ENCODE results near the gene HAGH.

Gene HAGH

GRCh38 chr16:1831186-1832075 lies 4.8 kb upstream of the HAGH start:
- DNase-seq (ENCODE audit: low read depth, low spot score) = no peak

DNA sequence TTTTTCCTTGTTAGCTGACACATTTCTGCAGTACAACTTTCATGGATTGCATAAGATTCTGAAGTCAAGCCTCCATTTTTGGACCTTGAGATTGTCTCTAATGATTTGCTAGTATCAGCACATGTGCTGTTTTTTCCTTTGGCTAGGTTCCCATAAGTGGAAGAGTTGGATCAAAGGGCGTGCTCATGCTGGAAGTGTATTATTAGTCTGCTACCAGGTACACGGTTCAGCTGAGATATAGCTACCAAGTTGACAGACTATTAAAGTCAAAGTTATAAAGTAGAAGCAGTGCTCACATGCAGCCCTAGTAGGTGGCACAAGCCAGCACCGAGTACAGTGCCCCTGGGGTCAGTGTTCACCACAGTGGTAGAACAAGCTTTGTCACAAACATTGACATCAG lies 3.6 kb upstream of the HAGH start:
- no peak for DNase-seq (ENCODE audit: low read depth, low spot score)

DNA sequence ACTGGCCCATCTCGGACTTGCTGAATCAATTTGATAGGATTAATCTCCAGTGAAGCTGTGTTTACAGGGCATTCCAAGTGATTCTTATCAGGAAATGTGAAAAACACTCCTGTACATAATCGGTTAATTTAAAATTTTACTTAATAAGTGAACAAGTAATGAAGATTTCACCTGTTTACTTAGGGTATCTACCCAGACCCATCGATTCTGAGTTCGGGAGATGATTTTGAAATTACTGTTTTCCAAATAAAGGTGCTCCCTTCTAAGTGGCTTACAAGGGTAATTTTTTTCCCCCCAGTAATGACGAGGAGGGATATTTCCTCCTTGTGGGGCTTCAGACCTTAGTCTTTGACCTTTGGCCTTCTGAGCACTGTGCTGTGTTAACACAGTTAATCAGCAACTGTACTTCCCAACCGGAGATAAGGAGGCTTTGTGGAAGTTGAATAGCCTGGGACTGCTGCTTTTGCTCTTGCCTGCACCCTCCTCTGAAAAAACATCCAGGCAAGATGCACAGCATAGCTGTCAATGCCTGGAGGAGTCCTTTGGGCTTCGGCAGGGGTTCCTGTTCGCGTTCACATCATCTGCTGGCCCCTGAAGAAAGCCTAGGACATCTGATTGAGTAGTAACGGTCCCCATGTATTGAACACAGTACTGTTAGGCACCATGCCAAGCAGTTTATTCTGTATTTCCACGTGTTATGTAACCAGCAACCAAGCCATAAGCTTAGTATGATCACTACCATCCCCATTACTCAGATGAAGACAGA lies 2.2 kb upstream of the HAGH start:
- DNase-seq (ENCODE audit: low read depth, low spot score) = no peak

GRCh38 chr16:1825864-1826690 lies 548 bp downstream of the HAGH start:
- DNase-seq (ENCODE audit: low read depth, low spot score) = peak; percentile 36

GRCh38 chr16:1825381-1825863 lies 1.2 kb downstream of the HAGH start:
- DNase-seq (ENCODE audit: low read depth, low spot score) = no peak

DNA sequence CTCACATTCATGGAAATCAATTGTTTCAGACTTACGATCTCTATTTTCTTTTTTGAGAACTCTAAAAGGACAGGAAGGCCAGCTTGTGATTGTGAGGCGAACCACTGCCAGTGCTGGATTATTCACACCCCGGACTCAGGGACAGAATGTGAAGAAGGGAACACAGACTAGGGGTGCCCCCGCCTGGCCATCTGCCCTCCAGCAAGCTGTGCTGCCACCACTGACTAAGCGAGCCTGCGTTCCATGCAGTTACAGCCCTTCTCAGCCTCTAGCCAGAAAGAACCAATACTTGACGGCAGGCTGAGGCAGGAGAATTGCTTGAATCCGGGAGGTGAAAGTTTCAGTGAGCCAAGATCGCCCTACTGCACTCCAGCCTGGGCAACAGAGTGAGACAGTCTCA lies 2.8 kb downstream of the HAGH start:
- no peak for DNase-seq (ENCODE audit: low read depth, low spot score)

DNA sequence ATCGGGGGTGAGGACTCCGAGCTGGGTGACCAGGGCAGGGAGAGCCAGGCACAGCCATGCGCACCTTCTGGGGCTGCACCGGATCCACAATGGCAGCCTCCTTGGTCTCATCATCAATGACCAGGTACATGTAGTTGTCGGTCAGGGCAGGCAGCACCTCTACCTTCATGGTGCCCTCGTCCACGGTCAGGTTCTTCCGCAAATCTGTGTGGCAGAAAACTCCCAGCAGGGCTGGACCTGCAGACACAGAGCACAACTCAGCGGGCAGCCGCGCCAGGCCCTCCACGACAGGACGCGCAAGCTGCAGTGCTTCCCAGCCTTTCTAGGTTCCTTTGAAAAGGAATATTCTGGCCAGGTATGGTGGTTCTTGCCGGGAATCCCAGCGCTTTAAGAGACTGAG lies 3.8 kb downstream of the HAGH start:
- DNase-seq (ENCODE audit: low read depth, low spot score) = no peak

DNA sequence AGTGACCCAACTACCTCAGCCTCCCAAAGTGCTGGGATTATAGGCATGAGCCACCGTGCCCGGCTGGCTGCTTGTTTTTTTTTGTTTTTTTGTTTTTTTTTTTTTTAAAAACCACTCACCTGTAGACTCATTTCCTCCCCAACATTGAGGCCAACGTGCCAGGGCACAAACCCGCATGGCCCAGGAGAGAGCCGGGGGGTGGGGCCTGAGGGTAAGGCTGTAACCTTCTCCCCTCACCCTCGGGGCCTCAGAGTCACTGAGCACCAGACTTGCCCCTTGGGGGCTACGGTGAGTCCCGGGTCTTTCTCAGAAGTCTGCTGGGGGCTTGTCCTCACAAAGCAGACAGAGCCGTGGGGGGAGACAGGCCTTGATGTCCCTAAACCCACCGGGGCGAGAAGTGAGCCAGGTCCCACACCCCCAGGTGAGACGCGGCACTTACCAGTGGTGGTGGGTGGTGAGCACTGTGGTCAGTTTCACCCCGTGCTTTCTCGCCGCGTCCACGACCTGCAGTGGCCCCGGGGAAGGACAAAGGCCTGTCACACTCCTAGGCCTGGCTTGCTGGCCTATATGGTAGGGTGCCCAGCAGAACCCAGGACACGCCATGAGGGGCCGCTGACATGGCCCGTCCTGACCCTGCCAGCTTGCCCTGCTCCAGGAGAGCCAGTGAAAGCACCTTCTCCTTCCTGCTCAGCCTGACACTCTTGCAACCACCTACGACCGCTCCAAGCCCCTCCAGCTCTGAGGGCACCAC lies 4.6 kb downstream of the HAGH start:
- no peak for DNase-seq (ENCODE audit: low read depth, low spot score)

DNA sequence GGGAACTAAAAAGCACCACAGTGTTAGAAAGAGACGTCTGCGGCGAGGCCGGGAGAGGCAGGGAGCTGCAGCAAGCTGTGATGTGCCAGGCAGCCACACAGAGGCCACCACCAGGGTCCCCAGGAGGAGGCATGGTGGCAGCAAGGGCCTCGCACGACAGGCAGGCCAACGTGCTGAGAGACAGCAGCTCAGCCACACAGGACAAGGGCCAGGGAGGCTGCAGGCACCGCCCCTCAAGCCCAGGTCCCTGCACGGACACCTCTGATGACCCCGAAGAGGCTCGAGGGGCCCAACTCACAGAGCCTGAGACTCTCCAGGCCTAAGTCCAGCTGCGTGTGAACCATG lies 5.7 kb downstream of the HAGH start:
- DNase-seq (ENCODE audit: low read depth, low spot score) = no peak

DNA sequence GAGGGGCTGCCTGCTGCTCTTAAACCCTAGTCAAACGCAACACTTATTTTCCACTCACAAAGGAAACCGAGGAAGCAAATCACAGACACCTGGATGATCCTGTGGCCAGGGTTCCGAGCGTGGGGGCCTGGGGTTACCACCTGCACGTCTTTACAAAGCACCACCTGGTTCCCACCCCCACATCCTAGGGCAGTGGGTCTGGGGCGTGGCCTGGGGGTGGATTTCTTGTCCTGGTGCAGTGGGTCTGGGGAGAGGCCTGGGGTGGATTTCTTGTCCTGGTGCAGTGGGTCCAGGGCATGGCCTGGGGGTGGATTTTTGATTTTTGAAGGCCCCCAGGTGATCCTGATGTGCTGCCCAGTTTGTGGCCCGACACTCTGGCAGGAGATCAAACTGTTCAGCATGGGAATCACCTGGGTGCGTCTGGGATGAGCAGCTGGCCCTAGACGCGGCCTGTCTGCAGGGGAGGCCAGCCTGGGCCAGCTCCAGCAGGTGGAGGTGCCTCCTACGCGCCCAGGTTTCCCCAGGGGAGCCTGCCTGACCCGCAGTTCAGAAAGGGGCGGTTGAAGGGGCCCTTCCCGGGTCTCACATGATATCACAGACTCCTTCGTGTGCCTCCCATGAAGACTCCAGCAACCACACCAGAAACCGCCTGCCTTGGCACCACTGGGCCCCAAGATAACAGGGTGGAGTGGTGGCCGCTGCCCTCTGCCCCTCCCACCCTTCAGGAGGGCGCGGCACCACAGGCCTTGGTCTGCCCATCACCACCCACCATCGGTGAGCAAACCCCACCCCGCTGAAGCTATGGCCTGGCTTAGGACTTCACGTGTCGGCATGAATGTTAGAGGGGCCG lies 6.3 kb downstream of the HAGH start:
- DNase-seq (ENCODE audit: low read depth, low spot score) = no peak

- no peak for DNase-seq (ENCODE audit: low read depth, low spot score)
Observed at GRCh38 chr16:1819611-1820010, 7.0 kb downstream of the HAGH start.

DNA sequence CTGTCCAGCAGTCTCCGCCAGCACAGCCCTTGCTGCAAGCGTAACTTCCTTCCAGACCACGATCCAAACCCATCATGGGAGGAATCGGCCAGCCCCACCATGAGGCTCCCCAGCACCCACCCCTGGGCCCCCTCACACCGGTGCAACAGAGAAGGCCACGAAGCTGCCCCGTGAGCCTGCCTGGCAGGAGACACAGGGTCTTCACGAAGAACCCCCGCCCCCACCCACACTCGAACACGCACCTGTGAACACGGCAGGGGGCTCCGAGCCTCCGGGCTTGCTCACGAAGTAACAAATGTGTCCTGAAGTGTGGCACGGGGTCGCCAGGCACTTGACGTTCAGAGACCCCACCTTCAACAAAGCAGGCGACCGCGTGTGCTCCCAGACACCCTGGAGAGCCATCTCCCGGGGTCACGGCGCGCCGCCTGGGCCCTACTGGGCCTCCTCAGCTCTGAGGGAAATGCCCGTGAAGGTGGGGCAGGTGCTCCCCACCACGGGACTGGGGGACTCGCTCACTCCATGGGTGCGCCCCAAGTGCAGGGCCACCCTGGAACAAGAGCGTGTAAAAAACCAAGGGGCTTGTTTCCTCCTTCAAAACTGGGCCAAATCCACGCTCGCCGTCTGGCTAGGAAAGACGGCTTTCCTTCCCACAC lies 7.6 kb downstream of the HAGH start:
- DNase-seq (ENCODE audit: low read depth, low spot score) = no peak

- no peak for DNase-seq (ENCODE audit: low read depth, low spot score)
Observed at GRCh38 chr16:1818204-1818872, 8.3 kb downstream of the HAGH start.

DNA sequence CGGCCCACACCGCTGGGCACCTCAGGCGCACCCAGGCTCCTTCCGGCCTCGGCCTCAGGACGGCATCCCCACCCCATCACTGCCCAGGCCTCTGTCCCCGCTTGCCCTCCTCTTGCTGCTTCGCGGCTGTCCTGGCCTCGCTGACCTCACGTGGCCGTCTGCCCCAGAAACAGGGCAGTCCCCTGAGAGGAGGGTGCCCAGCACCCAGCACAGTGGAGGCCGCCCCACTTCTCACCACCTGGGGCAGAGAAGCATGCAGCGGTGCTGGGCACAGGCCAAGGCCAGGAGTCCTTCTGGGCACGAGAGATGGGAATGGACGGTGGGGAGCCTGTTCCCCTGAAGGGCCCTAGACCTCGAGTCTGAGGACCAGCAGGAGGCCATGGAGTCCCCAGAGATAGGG lies 8.9 kb downstream of the HAGH start:
- no peak for DNase-seq (ENCODE audit: low read depth, low spot score)

GRCh38 chr16:1817276-1817589 lies 9.4 kb downstream of the HAGH start:
- no peak for DNase-seq (ENCODE audit: low read depth, low spot score)

- no peak for DNase-seq (ENCODE audit: low read depth, low spot score)
Observed at GRCh38 chr16:1816396-1817275, 10.0 kb downstream of the HAGH start.

- no peak for DNase-seq (ENCODE audit: low read depth, low spot score)
Observed at GRCh38 chr16:1815461-1815860, 11.2 kb downstream of the HAGH start.

DNA sequence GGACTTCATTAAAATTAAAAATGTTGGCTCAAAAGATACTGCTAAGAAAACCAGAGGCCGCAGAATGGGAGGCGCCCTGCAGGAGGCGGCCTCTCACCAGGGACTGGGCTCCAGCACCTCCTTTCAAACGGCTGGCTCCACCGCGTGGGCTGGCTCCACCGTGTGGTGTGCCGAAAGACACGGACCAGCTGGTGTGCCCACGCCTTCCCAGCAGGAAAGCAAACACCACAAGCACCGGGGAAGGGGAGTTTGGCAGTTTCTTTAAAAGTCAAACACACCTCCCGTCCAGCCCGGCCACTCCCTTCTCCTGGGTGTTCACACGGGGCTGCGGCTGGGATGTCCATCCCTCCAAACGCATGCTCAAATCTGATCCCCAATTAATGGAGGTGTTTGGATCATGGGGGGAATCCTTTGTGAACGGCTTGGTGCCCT lies 13.9 kb downstream of the HAGH start:
- DNase-seq (ENCODE audit: low read depth, low spot score) = no peak
